Measurements from ENCODE around the gene HSPA1A. TPM values are rescaled to one million over a fixed set of nuclear protein-coding genes. Genes with fewer than 3 reads are reported as not detected.
A peak's percentile ranks its signal among the peaks of the same experiment; 100 is the strongest.

Gene HSPA1A
- total and polyA plus RNA-seq, 9 of the 15 experiments (the other 6 are each of a cell fraction or from before 2014, with no cell fraction given) = 2.2 to 273 (median 107) TPM

GRCh38 chr6:31776989-31777666 lies 38.2 kb upstream of the HSPA1A start, which contains the start of gene VWA7 (continued):
- no peak; the same call in none of the 2 replicates for TF ChIP-seq ZBTB17 (CRISPR knock-in tag; IDR thresholded peaks at IDR 0.05)
- TF ChIP-seq, protein P1, sequence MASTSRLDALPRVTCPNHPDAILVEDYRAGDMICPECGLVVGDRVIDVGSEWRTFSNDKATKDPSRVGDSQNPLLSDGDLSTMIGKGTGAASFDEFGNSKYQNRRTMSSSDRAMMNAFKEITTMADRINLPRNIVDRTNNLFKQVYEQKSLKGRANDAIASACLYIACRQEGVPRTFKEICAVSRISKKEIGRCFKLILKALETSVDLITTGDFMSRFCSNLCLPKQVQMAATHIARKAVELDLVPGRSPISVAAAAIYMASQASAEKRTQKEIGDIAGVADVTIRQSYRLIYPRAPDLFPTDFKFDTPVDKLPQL (IDR thresholded peaks at IDR 0.05; ENCODE audit: extremely low read depth, insufficient read length) = no peak
- TF ChIP-seq, protein P2, sequence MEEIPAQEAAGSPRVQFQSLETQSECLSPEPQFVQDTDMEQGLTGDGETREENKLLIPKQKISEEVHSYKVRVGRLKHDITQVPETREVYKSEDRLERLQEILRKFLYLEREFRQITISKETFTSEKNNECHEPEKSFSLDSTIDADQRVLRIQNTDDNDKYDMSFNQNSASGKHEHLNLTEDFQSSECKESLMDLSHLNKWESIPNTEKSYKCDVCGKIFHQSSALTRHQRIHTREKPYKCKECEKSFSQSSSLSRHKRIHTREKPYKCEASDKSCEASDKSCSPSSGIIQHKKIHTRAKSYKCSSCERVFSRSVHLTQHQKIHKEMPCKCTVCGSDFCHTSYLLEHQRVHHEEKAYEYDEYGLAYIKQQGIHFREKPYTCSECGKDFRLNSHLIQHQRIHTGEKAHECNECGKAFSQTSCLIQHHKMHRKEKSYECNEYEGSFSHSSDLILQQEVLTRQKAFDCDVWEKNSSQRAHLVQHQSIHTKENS (CRISPR knock-in tag; IDR thresholded peaks at IDR 0.05) = no peak
- no peak for TF ChIP-seq MCM5 (IDR thresholded peaks at IDR 0.05; ENCODE audit: low read depth)
- peak; percentile 54; the same call in 1 of the 2 replicates for TF ChIP-seq KLF13 (tag; IDR thresholded peaks at IDR 0.05; ENCODE audit: borderline replicate concordance, low read depth)
- TF ChIP-seq ZNF311 (CRISPR knock-in tag; IDR thresholded peaks at IDR 0.05) = no peak
- TF ChIP-seq ZNF384 (IDR thresholded peaks at IDR 0.05; ENCODE audit: low read depth, low read length) = peak; percentile 48; the same call in 1 of the 2 replicates
- no peak; the same call in none of the 2 replicates for TF ChIP-seq ZNF121 (CRISPR knock-in tag; conservative IDR thresholded peaks at IDR 0.05)
- no peak for TF ChIP-seq FOXA3 (CRISPR knock-in tag; conservative IDR thresholded peaks at IDR 0.05 in 1 of 2, IDR thresholded peaks at IDR 0.05 in 1 of 2)
- peak; percentile 92 for TF ChIP-seq FOXK1 (CRISPR knock-in tag; IDR thresholded peaks at IDR 0.05; ENCODE audit: borderline replicate concordance)
- TF ChIP-seq ZNF41 (CRISPR knock-in tag; conservative IDR thresholded peaks at IDR 0.05) = 0 out of 2 replicates have a peak, but pooled peaks have one; percentile 37
- TF ChIP-seq ZNF778 (CRISPR knock-in tag; IDR thresholded peaks at IDR 0.05) = no peak
- peak; percentile 72 to 80; a peak in 2 of 4 replicates for TF ChIP-seq TEAD1 (CRISPR knock-in tag; IDR thresholded peaks at IDR 0.05)
- no peak for TF ChIP-seq C11orf30 (IDR thresholded peaks at IDR 0.05; ENCODE audit: low read depth)
- TF ChIP-seq PHF20 (IDR thresholded peaks at IDR 0.05; ENCODE audit: partially characterized antibody) = no peak
- no peak for TF ChIP-seq ZC3H4 (CRISPR knock-in tag; IDR thresholded peaks at IDR 0.05; ENCODE audit: borderline replicate concordance)
- TF ChIP-seq CREB3L1 (IDR thresholded peaks at IDR 0.05; ENCODE audit: borderline replicate concordance, low read depth) = peak; percentile 56; the same call in 1 of the 2 replicates
- TF ChIP-seq, protein P3, sequence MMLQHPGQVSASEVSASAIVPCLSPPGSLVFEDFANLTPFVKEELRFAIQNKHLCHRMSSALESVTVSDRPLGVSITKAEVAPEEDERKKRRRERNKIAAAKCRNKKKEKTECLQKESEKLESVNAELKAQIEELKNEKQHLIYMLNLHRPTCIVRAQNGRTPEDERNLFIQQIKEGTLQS (IDR thresholded peaks at IDR 0.05) = peak; percentile 96
- TF ChIP-seq, protein P3 (CRISPR knock-in tag; conservative IDR thresholded peaks at IDR 0.05) = peak; percentile 95
- peak; percentile 57 for TF ChIP-seq ZFP36 (IDR thresholded peaks at IDR 0.05; ENCODE audit: low read depth, low read length, partially characterized antibody)
- TF ChIP-seq NRF1 (conservative IDR thresholded peaks at IDR 0.05 in 1 of 2, IDR thresholded peaks at IDR 0.05 in 1 of 2) = peak; percentile 70 to 75
